ENCODE data around the gene LGR5.
A peak's percentile ranks its signal among the peaks of the same experiment; 100 is the strongest.

Gene LGR5, protein sequence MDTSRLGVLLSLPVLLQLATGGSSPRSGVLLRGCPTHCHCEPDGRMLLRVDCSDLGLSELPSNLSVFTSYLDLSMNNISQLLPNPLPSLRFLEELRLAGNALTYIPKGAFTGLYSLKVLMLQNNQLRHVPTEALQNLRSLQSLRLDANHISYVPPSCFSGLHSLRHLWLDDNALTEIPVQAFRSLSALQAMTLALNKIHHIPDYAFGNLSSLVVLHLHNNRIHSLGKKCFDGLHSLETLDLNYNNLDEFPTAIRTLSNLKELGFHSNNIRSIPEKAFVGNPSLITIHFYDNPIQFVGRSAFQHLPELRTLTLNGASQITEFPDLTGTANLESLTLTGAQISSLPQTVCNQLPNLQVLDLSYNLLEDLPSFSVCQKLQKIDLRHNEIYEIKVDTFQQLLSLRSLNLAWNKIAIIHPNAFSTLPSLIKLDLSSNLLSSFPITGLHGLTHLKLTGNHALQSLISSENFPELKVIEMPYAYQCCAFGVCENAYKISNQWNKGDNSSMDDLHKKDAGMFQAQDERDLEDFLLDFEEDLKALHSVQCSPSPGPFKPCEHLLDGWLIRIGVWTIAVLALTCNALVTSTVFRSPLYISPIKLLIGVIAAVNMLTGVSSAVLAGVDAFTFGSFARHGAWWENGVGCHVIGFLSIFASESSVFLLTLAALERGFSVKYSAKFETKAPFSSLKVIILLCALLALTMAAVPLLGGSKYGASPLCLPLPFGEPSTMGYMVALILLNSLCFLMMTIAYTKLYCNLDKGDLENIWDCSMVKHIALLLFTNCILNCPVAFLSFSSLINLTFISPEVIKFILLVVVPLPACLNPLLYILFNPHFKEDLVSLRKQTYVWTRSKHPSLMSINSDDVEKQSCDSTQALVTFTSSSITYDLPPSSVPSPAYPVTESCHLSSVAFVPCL

DNA sequence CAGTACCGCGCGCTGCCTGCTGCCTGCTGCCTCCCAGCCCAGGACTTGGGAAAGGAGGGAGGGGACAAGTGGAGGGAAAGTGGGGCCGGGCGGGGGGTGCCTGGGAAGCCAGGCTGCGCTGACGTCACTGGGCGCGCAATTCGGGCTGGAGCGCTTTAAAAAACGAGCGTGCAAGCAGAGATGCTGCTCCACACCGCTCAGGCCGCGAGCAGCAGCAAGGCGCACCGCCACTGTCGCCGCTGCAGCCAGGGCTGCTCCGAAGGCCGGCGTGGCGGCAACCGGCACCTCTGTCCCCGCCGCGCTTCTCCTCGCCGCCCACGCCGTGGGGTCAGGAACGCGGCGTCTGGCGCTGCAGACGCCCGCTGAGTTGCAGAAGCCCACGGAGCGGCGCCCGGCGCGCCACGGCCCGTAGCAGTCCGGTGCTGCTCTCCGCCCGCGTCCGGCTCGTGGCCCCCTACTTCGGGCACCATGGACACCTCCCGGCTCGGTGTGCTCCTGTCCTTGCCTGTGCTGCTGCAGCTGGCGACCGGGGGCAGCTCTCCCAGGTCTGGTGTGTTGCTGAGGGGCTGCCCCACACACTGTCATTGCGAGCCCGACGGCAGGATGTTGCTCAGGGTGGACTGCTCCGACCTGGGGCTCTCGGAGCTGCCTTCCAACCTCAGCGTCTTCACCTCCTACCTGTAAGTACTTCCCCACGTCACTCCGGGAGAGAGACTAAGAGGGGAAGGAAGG, at the start of gene LGR5:
TSS of gene LGR5 (plus strand) at position 186 of the 732 bp plus-strand sequence. CDS start at position 469, 283 bp downstream.
- no peak for DNase-seq

DNA sequence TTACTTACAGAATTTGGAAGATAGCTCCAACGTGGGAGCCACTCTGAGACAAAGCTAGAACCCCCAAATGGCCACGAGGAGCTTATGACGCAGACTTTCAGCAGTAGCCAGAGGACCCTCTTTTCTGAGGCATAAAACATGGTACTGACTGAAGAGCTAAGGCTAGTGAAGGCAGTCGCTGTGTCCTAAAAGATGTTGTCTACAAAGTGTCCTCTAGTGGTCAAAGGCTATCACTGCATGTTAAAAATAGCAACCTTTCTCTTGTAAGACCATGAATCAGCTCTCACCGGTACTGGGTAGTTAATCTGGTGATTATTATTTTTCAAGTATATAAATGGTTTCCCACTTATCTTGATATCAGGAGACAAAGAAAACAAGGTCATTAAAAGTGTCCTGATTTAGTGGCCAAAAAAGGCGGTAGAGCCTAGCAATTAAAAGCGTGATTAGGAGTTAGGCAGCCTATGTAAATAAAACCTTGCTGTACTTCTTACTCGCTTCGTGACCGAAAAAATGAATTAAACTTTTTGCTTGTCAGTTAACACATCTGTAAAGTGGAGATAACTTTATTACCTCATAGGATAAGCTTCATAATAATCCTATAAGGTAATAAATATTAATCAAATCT, 47.0 kb upstream of the LGR5 start:
- DNase-seq: peak; percentile 20

DNA sequence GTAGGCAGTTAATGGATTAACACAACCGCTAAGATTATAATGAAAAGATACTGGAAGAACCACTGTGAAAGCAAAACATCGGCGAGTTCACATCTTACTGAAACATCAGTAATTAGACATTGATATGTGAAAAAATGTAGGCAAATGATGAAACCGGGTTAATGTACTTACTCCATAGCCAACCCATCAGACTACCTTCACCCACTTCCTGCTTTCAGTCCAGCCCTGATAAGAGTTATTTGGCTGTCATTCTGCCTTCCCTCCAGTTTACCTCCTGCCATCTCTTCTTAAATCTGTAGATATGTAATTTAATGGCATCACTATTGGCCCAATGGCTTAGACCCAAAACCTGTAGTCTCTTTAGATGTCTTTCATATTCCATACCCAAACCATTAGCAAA, 46.0 kb upstream of the LGR5 start:
- no peak for DNase-seq

DNA sequence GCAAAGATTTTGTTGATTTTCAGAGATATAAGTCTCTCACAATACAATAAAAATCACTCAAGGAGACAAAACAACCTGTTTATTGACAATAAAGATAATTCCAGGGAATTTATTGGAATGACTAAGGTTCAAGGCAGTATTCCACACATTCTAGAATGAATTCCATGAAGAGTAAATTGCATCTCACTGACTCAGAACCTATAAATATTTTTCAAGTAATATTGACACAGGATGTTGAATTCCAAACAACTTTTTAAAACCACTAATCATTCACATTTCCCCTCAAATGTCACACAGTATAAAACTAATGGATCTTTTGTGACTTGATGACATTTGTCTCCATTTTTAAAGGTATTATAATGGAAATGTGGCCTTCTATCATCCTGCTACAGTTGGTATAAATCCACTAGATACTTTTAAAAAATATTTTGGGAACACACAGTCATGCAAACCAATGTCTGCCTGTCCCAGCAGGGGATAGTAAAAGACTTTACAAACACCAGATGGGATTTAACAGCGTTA, 42.1 kb upstream of the LGR5 start:
- DNase-seq: no peak

DNA sequence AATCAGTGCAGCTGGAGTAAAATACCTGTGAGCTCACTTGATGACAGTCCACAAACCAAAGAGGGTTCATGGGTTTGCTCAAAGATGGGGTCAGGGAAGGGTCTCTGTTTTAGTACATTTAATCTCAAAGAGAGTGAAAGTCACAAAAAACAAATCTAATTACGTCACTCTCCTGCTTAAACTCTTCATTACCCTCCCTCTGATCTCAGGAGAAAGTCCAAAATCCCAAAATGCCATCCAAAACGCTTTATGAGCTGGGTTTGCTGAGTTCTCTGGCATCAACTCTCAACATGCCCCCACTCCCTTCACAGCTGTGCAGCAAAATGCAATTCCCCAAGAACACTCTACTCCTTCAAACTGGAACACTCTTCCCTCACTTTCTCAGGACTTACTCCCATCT, 40.4 kb upstream of the LGR5 start:
- no peak for DNase-seq

DNA sequence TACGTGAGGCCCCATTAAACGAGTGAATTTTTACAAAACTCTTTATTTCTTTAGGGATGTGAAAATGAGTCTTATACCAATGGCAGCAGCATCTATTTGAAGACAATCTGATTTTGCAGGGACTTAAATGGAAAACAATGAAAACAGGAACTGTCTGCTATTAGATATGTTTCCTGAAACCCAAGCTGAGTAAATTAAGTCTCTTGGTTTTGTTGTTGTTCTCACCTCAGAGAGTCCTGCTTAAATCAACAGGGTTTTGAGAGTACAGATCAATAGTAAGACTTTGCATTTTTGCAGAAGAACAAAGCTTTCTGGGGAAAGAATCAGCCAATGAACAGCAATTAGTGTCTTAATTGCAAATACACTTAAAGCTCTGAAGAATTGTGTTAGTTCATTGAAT, 39.1 kb upstream of the LGR5 start:
- no peak for DNase-seq

DNA sequence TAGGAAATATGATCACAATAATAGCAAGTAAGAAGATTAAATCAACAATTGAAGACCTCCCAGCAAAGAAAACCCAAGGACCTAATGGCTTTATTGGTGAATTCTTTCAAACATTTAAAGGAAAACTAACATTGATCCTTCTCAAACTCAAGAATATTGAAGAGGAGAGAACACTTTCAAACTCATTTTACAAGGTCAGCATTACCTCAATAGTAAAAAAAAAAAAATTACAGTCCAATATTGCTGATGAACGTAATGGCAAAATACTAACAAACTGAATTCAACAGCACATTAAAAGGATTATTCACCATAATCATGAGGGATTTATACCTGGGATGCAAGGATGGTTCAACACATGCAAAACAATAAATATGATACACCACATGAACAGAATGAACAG, 33.7 kb upstream of the LGR5 start:
- DNase-seq: no peak

DNA sequence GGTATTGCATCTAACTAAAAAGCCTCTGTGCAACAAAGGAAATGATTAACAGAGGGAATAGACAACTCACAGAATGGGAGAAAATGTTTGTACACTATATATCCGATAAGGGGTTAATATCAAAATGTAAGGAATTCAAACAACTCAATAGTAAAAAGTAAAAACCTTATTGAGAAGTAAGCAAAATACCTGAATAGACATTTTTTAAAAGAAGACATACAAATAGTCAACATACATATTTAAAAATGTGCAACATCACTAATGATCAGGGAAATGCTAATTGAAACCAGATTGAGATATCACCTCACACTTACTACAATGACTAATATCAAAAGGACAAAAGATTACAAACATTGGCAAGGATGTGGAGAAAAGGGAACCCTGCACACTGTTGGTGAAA, 31.9 kb upstream of the LGR5 start:
- DNase-seq: no peak

DNA sequence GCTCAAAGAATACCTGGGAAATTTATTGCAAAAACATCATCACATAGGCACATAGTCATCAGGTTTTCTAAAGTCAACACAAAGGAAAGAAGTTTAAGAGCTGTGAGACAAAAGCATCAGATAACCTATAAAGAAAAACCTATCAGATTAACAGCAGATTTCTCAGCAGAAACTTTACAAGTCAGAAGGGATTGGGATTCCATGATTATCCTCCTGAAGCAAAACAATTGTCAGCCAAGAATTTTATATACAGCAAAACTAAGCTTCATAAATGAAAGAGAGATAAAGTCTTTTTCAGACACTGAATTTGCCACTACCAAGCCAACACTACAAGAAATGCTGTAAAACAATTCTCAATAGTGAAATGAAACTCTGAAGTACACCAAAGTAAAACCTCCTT, 28.8 kb upstream of the LGR5 start:
- DNase-seq: no peak

DNA sequence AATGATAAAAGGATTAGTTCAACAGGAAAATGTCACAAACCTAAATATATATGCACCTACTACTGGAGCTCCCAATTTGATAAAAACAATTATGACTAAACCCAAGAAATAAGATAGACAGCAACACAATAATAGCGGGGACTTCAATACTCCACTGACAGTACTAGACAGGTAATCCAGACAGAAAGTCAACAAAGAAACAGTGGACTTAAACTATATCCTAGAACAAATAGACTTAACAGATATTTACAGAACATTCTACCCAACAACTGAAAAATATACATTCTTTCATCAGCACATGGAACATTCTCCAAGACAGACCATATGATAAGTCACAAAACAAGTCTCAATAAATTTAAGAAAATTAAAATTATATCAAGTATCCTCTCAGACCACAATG, 28.0 kb upstream of the LGR5 start:
- DNase-seq: no peak

DNA sequence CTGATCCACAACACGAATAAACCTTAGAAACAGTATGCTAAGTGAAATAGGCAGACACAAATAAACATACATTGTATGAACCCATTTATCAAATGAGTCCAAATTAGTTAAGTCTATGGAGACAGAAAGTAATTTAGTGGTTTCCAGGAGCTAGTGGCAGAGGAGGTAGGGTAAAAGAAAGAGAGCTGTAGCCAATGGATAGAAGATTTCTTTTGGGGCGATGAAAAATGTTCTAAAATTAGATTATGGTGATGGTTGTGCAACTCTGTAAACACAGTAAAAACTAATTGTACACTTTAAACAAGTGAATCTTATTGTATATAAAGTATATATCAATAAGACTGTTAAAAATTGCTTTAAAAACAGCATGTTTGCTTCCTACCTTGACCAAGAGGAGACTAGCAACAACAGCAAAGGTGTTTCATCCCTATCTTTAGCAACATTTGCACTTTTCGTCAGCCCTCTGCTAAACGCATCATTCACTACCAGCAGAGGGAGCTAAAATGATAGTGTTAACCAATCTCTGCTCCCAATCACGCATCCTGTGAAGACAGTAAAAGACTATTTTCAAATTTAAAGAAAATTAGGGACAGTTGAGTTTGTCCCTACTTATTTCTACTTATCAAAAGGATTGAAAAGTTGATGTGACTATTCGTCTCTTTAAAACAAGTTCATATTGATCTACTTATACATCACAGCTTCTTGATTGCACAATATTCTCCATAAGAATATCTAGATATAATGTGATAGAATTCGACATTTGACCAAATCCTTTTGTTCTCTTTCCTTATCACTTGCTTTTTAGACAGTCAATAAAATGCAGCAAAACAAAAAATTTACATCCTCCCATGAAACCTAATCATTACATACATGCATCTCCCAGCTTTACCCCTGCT, 24.0 kb upstream of the LGR5 start:
- peak; percentile 9 for DNase-seq

DNA sequence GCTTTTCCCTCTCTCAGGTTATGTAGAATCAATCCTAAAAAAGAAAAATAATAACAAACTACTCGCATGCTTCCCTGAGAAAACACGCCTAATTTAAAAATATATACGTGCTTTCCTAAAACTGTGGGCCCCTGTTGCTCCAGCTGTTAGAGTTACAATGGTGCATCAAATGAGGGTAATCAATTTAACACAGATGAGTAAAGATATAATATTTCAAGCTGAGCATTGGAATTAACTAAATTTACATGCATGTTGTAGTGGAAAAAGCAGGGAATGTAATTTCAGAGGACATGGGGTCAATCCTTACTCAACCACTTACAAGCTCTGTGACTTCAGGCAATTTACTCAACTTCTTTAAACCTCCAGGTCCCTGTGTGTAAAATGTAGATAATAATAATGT, 22.4 kb upstream of the LGR5 start:
- DNase-seq: no peak

DNA sequence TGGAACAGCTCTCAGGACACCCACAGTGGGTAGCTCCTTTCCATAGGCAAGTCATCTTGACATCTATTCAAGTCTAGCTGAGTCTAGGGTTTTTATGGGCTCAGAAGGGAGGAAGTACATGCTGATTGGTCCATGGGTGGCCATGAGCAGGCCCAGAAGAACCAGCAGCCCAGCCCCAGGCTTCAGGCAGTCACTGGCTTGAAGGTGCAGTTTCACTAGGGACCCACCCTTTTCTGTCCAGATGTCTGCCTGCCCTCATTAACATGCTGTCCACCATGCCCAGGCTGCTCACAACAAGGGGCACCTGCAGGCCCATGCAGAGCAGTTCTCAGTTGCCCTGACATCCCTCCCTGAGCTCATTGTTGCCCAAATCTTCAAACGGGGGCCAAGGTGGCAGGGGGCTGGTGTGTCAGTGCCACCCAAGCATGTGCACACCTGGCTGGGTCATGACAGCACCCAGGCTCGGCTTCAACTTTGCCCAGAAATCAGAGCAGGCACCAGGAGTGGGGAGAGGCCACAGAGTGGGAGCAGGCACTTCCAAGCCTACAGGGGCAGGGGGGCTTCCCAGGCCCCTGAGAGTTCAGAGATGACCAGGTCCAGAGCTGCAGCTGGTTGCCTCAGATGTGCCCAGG, 18.7 kb upstream of the LGR5 start:
- no peak for DNase-seq

DNA sequence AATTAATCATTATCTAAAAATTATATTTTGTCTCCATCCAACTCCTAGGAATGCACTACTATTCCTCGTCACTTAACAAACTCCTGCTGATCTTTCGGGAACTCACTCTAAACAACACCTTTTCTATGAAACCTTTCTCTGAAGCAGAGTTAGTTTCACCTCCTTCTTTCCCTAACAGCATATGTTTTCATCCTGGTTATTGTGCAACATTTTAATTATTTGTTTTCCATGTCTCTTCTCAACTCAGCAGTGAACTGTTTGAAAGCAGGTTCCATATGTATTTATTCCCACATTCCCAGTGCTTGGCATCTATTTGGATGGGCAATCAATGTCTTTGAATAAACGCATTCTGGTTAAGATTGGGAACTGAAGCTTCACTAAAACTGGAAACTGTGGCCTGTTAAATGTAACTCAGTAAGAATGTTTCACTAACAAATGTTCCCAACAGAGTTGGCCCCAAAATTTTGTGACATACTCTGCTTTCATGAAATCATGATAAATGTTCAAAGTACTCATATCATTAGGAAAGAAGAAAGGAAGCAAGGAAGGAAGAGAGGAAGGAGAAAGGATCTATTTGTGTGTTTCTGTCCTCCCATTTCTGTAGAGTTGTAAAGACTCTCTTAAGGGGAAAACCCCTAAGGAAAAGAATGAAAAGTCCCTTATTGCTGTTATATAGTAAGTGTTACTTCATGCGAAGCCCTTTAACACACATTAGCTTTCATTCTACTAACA, 13.9 kb upstream of the LGR5 start:
- no peak for DNase-seq

DNA sequence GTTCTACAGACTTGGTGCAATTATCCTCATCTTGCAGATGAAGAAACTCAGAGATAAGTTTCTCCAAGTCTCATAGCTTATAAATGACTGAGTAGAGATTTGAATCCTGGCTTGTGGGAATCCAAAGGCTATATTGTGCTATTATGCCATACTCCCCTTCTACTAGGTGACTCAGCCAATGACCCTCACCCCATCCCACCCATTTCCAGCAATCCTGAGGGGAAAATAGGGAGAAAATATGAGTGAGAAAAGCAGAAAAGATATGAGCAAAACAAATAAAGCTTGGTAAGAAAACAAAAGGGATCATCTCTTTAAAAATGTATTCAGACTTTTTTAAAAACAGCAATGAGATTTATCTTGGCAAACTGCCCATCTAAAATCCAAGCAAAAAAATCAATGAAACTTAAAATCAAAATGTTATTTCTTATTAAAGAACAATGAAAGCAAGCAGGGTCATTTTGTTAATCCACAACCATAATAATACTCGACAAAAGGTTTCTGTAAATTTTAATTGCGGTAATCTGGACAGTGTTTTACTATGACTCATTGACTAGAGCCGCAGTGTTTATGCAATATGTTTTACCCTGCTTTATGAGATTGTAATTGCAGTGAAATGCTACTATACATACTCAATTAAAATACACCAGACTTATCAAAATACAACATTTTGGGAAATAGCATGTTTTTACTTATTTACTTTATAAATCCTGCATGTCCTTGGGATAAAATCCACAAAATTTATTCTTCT, 13.1 kb upstream of the LGR5 start:
- no peak for DNase-seq

DNA sequence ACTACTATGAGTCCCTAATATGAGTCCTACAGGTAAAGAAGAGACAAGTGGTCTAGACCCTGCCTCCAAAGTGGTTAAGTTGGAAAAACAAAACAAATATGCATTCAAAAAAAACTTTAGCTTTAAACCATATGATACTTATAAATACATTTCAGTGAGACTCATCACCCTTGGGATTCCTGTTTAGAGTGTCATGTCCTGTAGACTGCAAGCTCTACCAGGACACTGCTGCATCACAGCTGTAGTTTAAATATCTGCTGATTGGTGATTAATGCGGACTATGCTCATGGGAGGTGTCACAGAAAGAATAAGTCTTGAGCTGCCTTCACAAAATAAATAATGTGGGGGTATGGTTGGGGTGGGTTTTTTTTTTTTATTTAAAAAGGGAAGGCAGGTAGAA, 8.8 kb upstream of the LGR5 start:
- no peak for DNase-seq

DNA sequence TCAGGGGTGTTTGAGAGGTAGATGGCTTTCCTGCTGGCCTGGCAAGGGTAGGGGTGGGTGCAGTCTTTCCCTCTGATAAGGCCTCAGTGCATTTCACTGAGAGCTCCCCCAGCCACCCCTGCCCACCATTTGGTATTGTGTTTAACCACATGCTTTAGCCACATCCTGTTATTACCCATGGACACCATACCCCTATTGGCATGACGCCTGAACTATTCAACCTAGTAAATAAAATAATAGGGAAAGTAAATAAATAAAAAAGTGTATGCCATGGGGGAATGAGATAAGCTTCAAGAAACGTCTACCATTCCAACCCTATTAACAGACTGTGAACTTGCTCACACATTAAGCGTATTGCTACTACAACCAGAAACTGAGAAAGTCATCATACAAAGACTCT, 7.6 kb upstream of the LGR5 start:
- DNase-seq: no peak

DNA sequence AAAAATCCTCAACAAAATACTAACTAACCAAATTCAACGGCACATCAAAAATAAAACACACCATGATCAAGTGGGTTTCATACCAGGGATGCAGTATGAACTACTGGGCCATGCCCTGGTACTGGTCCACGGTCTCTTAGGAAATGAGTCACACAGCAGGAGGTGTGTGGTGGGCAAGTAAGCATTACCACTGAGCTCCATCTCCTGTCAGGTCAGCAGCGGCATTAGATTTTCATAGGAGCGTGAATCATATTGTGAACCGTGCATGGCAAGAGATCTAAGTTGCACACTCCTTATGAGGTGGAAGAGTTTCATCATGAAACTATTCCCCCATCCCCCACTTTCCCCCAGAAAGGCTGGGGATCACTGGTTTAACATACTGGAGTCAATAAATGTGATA, 6.7 kb upstream of the LGR5 start:
- no peak for DNase-seq

DNA sequence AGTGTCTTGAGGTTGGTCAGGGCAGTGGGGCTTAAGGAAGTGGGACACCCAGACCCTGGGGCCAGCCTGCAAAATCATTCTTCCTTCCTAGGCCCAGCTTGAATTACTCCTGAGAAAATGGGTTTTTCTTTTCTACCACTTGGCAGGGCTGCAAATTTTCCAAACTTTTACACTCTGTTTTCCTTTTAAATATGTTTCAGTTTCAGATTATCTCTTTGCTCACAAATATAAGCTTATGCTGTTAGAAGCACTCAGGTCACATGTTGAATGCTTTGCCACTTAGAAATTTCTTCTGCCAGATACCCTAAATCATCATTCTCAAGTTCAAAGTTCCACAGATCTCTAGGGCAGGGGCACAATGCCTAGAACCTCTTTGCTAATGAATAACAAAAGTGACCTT, 2.9 kb upstream of the LGR5 start:
- no peak for DNase-seq

Measured in NCI-H1694 treated with DMSO at 0.1 percent for 48 hours (cell line).